LHCN-M2 (cell line): ENCODE results near the gene CCDC7. TPM values are rescaled to one million over a fixed set of nuclear protein-coding genes. Genes with fewer than 3 reads are reported as not detected.
"Not testable (repeated sequence)": the region's sequence is repeated elsewhere in the genome, so short reads cannot be mapped to it uniquely, and the experiment has no call there.

ENCODE experiments used
- DNase-seq: peaks from one replicate; pipeline ENCODE4 v3.0.0-alpha.2; 2012; ENCODE audit warnings: low read depth
- total RNA-seq: library from RNA; depleted of rRNA; stranded (reverse); fragments of >200 nt; gene quantifications from 2 replicates; pipeline ENCODE4 v1.2.3, GENCODE V29; 2014

CCDC7 gene
- total RNA-seq, 1 experiment from 2014 or later: 9.7 TPM

GRCh38 chr10:32446536-32447406, 831 bp downstream of the CCDC7 start:
- DNase-seq: peak; percentile 45

- DNase-seq: peak; percentile 46
Measured at GRCh38 chr10:32454148-32454547, 8.2 kb downstream of the CCDC7 start.

- DNase-seq: no peak
Measured at GRCh38 chr10:32459051-32459698, 13.2 kb downstream of the CCDC7 start.

- no peak for DNase-seq
Measured at GRCh38 chr10:32461203-32461602, 15.3 kb downstream of the CCDC7 start.

GRCh38 chr10:32471232-32471631, 25.3 kb downstream of the CCDC7 start:
- DNase-seq: no peak

- DNase-seq: no peak
Measured at GRCh38 chr10:32477499-32477898, 31.6 kb downstream of the CCDC7 start.

- DNase-seq: peak; percentile 5
Measured at GRCh38 chr10:32481606-32482005, 35.7 kb downstream of the CCDC7 start.

- not testable (repeated sequence) for DNase-seq
Measured at GRCh38 chr10:32483019-32483502, 37.1 kb downstream of the CCDC7 start.

- DNase-seq: not testable (repeated sequence)
Measured at GRCh38 chr10:32488038-32488437, 42.1 kb downstream of the CCDC7 start.

GRCh38 chr10:32489158-32489557, 43.2 kb downstream of the CCDC7 start:
- DNase-seq: no peak

- DNase-seq: peak; percentile 2
Measured at GRCh38 chr10:32489901-32490300, 44.0 kb downstream of the CCDC7 start.

GRCh38 chr10:32494562-32494961, 48.6 kb downstream of the CCDC7 start:
- not testable (repeated sequence) for DNase-seq

- DNase-seq: not testable (repeated sequence)
Measured at GRCh38 chr10:32500136-32500535, 54.2 kb downstream of the CCDC7 start.

- no peak for DNase-seq
Measured at GRCh38 chr10:32501906-32502305, 56.0 kb downstream of the CCDC7 start.

GRCh38 chr10:32505762-32506420, 60.0 kb downstream of the CCDC7 start:
- not testable (repeated sequence) for DNase-seq

- no peak for DNase-seq
Measured at GRCh38 chr10:32511599-32511998, 65.7 kb downstream of the CCDC7 start.

GRCh38 chr10:32516567-32517495, 70.9 kb downstream of the CCDC7 start:
- no peak for DNase-seq

- DNase-seq: no peak
Measured at GRCh38 chr10:32530231-32530630, 84.3 kb downstream of the CCDC7 start.

- DNase-seq: no peak
Measured at GRCh38 chr10:32538256-32538655, 92.3 kb downstream of the CCDC7 start.

GRCh38 chr10:32540691-32541470, 94.9 kb downstream of the CCDC7 start:
- no peak for DNase-seq
